HG02610 (cell line): Measurements from ENCODE around the gene SUN2.
A peak's percentile ranks its signal among the peaks of the same experiment; 100 is the strongest.

Source experiments
- ATAC-seq: cut with Tn5 transposase; IDR thresholded peaks from one replicate; pipeline ENCODE4 v1.9.1; 2021; ENCODE audit warnings: mild to moderate bottlenecking, moderate library complexity; ENCODE audit not compliant: unreplicated experiment

SUN2 gene

GRCh38 chr22:38755155-38755910, 465 bp downstream of the SUN2 start:
- ATAC-seq = peak; percentile 28

- no peak for ATAC-seq
Measured at GRCh38 chr22:38754751-38755154, 1.0 kb downstream of the SUN2 start.

DNA sequence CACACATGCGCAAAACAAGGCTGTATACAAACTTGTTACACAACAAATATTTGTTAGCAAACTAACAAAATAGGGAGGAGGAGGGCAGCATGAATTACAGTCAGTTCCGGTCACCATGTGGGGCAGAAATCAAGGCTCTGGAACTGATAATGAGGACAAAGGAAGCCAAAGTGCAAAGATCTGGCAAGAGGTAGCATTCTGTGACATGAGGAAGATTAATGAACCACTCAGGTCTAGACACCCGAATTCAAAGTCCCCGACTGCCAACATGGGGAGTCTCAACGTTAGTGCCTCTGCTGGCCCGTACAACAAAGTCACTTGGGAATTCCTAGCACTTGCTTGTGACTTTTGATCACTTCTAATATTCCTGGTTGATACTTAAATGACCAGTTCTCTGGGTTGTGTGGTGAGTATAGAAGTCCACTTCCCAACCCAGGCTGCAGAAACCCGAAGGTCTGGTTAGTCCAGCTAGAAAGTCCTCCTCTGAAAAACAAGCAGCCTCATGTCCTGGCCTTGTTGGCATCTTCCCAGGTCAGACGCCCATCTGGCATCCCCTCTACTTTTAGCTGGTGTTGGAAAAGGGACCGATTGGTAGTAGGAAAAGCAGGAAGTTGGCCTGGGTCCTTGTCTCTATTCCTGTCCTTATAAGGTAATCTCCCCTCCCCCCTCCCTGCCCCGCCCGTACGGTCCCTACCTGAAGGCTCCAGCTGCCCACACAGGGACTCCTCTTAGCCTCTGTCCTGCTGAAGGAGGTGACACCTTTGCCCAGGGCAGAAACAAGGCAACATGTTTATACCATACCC, 1.6 kb downstream of the SUN2 start:
- no peak for ATAC-seq

GRCh38 chr22:38751422-38752346, 4.1 kb downstream of the SUN2 start:
- no peak for ATAC-seq

DNA sequence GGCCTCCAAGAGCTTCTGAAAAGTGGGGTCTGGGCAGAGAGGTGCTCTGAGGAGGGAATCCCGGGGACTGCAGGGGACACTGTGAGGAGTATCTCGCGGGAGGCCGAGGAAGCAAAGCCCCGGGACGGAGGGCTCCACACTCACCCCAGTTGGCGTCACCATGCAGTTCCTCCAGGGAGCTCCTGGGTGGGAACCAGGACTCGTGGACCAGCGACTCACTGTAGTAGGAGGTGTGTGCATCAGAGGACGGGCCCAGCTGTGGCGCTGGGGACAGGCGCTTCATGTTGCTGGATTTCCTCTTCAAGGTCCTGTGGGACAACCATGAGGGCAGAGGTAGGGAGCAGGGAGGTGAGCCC, 4.8 kb downstream of the SUN2 start:
- no peak for ATAC-seq

GRCh38 chr22:38750638-38751037, 5.2 kb downstream of the SUN2 start:
- ATAC-seq = no peak

DNA sequence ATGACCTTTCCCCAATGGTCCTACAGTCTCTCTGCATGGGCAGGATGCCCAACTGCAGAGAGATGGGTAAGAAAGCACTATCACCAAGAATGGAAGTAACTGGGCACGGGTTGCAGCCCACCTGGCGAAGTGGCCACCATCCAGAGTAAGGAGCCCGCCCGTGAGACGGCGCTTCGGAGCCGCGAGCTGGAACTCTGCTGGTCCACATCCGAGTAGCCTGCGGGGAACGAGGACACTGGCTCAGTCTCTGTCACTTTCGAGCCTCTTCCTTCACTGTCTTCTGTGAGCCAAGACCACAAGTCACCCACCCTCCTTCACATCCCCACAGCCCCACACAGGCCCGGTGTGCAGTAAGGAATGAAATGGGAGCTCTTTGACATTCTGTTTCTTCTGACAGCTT, 5.7 kb downstream of the SUN2 start:
- no peak for ATAC-seq

DNA sequence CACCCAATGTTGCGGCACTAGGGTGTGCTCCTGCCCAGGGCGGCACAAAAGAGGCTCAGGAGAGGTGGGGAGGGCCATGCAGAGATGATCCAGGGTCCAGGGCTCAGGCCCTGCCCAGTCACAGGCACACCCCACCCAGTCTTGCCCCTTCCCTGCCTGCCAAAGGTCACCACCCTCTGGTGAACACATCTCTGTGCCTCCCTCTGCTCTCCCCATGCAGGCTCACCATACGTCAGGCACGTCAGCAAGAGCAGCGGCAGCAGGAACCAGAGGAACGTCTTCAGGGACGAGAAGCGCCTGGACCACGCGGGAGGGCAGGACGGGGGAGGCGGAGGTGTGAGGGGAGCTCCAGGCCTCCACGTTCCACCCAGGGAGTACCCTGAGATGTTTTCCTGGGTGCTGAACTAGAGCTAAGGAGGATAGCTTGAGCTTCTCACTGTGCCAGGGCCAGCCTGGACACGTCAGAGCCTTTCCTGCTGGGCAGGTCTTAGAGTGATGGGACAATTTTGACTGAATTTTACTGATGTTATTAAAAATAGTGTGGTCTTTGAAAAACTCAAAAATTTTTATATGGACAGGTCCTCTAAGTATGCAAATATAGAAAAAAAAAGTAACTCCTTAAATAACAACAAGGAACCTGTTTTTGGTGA, 7.2 kb downstream of the SUN2 start:
- no peak for ATAC-seq

GRCh38 chr22:38745676-38746460, 9.9 kb downstream of the SUN2 start:
- ATAC-seq = no peak

GRCh38 chr22:38744981-38745380, 10.8 kb downstream of the SUN2 start:
- ATAC-seq = no peak

DNA sequence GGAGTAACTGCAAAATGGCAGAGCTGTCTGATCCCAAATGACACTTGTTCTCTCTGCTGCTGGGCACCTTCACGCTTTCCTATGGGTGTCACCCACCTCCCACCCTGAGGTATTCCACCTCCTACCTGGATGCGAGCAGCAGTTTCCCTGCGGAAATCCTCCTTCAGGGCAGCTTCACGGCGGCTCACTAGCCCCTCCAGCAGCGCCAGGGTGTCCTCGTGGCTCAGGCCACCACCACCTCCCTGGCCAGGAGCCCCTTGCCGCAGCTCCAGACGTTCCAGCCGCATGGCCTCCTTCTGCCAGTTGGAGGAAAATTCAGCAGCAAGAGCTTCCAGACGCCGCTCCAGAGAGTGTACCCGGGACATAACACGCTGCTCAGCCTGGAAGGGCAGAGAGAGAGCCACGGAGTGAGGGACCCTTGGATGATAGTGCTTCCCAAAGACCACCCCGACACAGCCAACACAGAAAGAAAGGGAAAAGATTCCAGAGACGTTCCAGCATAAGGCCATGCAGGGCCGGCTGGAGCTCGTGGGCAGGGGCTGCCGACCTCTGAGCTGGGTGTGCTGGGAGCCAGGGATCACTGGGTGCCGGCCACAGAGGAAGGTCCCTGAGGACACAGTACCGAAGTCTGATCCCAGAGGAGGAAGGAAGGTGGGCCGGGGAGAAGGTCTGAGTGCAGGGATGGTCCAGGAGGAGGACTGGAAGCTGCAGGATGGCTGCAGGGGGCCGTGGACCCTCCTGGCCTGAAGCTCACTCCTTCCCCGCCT, 13.4 kb downstream of the SUN2 start:
- ATAC-seq = no peak

DNA sequence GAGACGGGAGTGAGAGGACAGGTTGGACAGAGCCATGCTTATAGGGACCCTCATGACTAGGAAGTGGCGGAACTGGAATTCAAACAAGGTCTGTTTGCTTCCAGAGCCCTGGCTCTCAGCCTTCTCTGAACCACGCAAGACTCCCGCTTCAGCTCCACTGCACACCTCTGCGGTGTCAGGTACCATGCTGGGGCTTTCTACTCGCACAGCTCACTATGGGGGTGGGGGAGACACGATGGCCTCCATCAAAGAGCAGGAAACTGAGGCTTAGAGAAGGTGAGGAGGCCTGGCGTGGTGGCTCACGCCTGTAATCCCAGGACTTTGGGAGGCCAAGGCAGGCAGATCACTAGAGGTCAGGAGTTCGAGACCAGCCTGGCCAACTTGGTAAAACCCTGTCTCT, 14.2 kb downstream of the SUN2 start:
- ATAC-seq = no peak

- no peak for ATAC-seq
Measured at GRCh38 chr22:38741166-38741565, 14.6 kb downstream of the SUN2 start.

- ATAC-seq = no peak
Measured at GRCh38 chr22:38740754-38741153, 15.0 kb downstream of the SUN2 start.

DNA sequence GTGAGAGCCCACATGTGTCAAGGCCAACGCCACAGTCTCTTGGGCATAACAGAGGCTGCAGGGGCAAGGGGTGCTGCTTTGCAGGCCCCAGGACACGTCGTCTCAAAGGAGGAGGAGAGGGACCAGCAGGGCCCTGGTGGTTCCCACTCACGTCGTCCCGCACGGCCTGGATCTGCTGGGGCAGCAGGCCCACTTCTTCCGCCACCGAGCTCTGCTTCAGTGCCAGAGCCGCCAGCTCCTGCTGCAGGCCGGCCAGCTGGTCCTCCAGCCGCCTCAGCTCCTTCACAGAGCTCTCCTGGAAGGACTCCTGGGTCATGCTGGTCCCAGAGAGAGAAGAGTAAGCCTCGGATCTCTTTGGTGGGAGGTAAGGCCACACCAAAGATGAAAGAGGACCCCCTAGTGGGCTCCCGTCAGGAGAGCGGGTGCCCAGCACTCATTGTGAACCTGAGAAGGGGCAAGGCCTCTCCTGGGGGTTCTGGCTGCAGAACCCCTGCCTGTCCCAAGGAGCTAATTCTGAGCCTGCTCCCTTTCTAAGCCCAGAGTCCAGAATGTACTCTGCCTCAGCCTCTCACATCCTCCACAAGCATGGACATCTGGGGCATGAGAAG, 15.6 kb downstream of the SUN2 start:
- ATAC-seq = no peak

DNA sequence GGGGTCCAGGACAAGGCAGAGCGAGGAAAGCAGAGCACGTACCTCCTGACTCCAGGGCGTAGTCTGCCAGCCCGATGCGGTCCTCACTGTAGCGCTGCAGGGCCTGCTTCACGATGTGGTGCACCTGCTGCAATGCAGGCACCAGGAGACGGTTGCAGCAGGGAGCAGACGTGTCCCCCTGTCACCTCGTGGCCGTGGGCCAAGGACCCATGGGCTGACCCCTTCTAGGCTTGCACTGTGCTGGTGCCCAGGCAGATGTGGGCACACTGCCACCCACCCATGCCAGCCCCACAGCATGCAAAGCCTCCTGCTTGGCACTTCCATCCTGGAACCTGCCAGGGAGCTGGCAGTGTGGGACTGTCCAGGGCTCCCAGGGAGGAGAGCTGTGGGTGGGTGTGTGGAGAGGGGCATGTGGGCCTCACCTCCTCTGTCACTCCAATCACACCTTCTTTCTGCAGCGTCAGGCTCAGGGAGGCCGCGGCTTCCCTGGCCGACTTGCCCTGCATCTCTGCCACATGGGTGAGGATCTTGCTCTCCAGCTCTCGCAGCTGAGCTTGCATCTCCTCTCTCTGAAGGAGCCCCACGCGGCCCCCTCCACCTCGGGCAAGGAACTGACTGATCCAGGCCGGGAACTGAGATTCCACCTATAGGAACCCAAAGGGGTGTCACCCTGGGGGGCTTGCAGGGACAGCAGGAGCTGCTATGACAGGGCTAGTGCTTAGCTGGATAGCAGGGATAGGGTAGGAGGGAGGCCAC, 16.3 kb downstream of the SUN2 start:
- ATAC-seq = no peak

DNA sequence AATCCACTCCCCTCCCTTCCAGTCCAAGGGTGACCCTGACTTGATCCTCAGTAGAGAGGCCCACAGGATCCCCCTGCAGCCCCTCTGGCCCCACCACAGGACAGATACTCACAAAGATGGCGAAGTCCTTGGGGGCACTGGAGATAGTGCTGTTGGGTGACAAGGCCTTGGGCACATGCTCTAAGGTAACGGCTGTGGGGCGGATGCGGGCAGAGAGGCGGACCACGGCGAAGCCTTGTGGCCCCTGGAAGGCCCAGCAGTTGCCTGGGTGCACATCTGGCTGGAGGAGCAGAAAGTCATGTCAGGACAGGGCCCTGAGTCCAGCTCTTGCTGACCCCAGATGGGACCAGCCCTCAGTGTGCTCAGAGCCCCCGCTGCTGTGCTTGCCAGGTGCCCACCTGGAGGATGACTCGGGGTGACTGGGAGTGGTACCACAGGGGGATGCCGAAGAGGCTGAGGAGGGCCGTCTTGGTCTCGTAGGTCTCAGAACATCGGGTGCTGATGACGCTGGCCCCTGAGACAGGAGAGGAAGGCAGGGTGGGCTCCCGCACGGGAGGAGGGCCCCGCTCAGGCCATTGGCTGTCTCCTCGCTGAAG, 17.2 kb downstream of the SUN2 start:
- no peak for ATAC-seq
